NB4 (cell line): ENCODE data around the gene ENTPD2.

Source experiments
- DNase-seq: peaks from one replicate; pipeline ENCODE4 v3.0.0; 2010; ENCODE audit warnings: low read depth
- H3K4me3 ChIP-seq: one replicate; pipeline ENCODE4 v1.5.1; 2011; ENCODE audit warnings: mild to moderate bottlenecking, low read depth, low read length, moderate library complexity
- CTCF ChIP-seq: IDR thresholded peaks from one replicate; pipeline ENCODE4 v1.5.1; 2012; ENCODE audit warnings: low read depth, low read length
- MAX ChIP-seq: IDR thresholded peaks from 2 replicates; pipeline ENCODE4 v1.6.1; 2011; ENCODE audit warnings: low read depth, low read length
- MYC ChIP-seq: IDR thresholded peaks from 2 replicates; pipeline ENCODE4 v1.6.1; 2011; ENCODE audit warnings: low read depth, low read length
- POLR2A ChIP-seq: IDR thresholded peaks from 2 replicates; pipeline ENCODE4 v1.6.1; 2011; ENCODE audit warnings: mild to moderate bottlenecking; ENCODE audit not compliant: insufficient read length; ENCODE audit errors: extremely low read depth

ENTPD2 gene

GRCh38 chr9:137025517-137025966, 28.3 kb downstream of the ENTPD2 start:
- H3K4me3 ChIP-seq = no peak overlapping the region
- DNase-seq = no peak

GRCh38 chr9:137023583-137023991, 30.3 kb downstream of the ENTPD2 start:
- no peak for TF ChIP-seq POLR2A
- no peak for TF ChIP-seq MAX
- no peak for TF ChIP-seq MYC
- no peak for TF ChIP-seq CTCF
- H3K4me3 ChIP-seq = no peak overlapping the region
- no peak for DNase-seq

More at GRCh38 chr9:137025517-137025966, 28.3 kb downstream of the ENTPD2 start:
- TF ChIP-seq MYC = no peak
- no peak for TF ChIP-seq MAX
- no peak for TF ChIP-seq POLR2A
- no peak for TF ChIP-seq CTCF

GRCh38 chr9:137023157-137023556, 30.7 kb downstream of the ENTPD2 start:
- TF ChIP-seq MAX (no peak), CTCF (no peak), MYC (no peak), POLR2A (no peak)
- no peak overlapping the region for H3K4me3 ChIP-seq
- no peak for DNase-seq

GRCh38 chr9:137022662-137023008, 31.2 kb downstream of the ENTPD2 start:
- TF ChIP-seq MAX (no peak), POLR2A (no peak), CTCF (no peak), MYC (no peak)
- no peak overlapping the region for H3K4me3 ChIP-seq
- DNase-seq = no peak

GRCh38 chr9:137021979-137022661, 31.7 kb downstream of the ENTPD2 start:
- TF ChIP-seq CTCF = no peak
- TF ChIP-seq MYC = no peak
- no peak for TF ChIP-seq MAX
- peak; percentile 83 for DNase-seq
- no peak overlapping the region for H3K4me3 ChIP-seq

GRCh38 chr9:137021568-137021978, 32.3 kb downstream of the ENTPD2 start:
- TF ChIP-seq MYC (no peak), CTCF (no peak), POLR2A (no peak), MAX (no peak)
- DNase-seq = no peak
- H3K4me3 ChIP-seq = no peak overlapping the region
